Fibroblast of lung (primary cell): Measurements from ENCODE around the gene MAP2K5. TPM values are rescaled to one million over a fixed set of nuclear protein-coding genes. Genes with fewer than 3 reads are reported as not detected.

Source experiments
- DNase-seq, 2 donors: peaks; one replicate each; pipeline versions ENCODE4 v3.0.0 to v3.0.0-alpha.2; 2010; ENCODE audit warnings: low read depth in 2 of 2
- H2AFZ ChIP-seq: 2 replicates; pipeline ENCODE4 v1.5.1; 2012; ENCODE audit warnings: low read length, control low read depth, inconsistent platforms
- H3K27ac ChIP-seq: 2 replicates; pipeline ENCODE4 v1.5.1; 2011; ENCODE audit warnings: low read length, control low read depth; ENCODE audit not compliant: insufficient read depth
- H3K27me3 ChIP-seq: 2 replicates; pipeline ENCODE4 v1.5.1; 2011; ENCODE audit warnings: mild to moderate bottlenecking, low read length; ENCODE audit not compliant: control insufficient read depth, insufficient read depth
- H3K36me3 ChIP-seq: 2 replicates; pipeline ENCODE4 v1.5.1; 2011; ENCODE audit warnings: low read length; ENCODE audit not compliant: control insufficient read depth, insufficient read depth
- H3K4me1 ChIP-seq: 2 replicates; pipeline ENCODE4 v1.5.1; 2011; ENCODE audit warnings: low read length; ENCODE audit not compliant: control insufficient read depth, insufficient read depth; ENCODE audit errors: extremely low read depth
- H3K4me2 ChIP-seq: 2 replicates; pipeline ENCODE4 v1.5.1; 2011; ENCODE audit warnings: low read length, control low read depth; ENCODE audit not compliant: insufficient read depth; ENCODE audit errors: extremely low read depth
- H3K4me3 ChIP-seq, 4 experiments: fragments of 200-600 bp in 1 of 4; sonication (generic) in 1 of 4; replicated peaks in 1 of 4; 2 replicates each; pipeline ENCODE4 v1.5.1; 2011 to 2016; ENCODE audit warnings: low read length in 4 of 4, low read depth in 3 of 4, mild to moderate bottlenecking in 3 of 4, control low read depth in 2 of 4, inconsistent platforms in 1 of 4, mixed read lengths in 1 of 4; ENCODE audit not compliant: insufficient read depth in 1 of 4; ENCODE audit errors: control extremely low read depth in 1 of 4
- H3K79me2 ChIP-seq: 2 replicates; pipeline ENCODE4 v1.5.1; 2012; ENCODE audit warnings: mild to moderate bottlenecking, low read length, inconsistent platforms; ENCODE audit not compliant: control insufficient read depth, insufficient read depth
- H3K9ac ChIP-seq: 2 replicates; pipeline ENCODE4 v1.5.1; 2011; ENCODE audit warnings: mild to moderate bottlenecking, low read length, control low read depth; ENCODE audit not compliant: insufficient read depth
- H3K9me3 ChIP-seq: 2 replicates; pipeline ENCODE4 v1.5.1; 2012; ENCODE audit warnings: low read depth, low read length; ENCODE audit not compliant: control insufficient read depth, insufficient read depth
- H4K20me1 ChIP-seq: 2 replicates; pipeline ENCODE4 v1.5.1; 2011; ENCODE audit warnings: low read length; ENCODE audit not compliant: control insufficient read depth, insufficient read depth; ENCODE audit errors: extremely low read depth
- EZH2 ChIP-seq: IDR thresholded peaks from 2 replicates; pipeline ENCODE4 v1.5.1; 2012; ENCODE audit warnings: low read length, control low read depth, mild to moderate bottlenecking; ENCODE audit errors: missing control alignments
- polyA plus RNA-seq, 2 donors: library from polyadenylated mRNA; depleted of rRNA in 1 of 2; stranded (reverse) in 1 of 2; unstranded in 1 of 2; fragments of >200 nt; gene quantifications; 2 replicates each; pipeline ENCODE4 v1.2.1, GENCODE V29; 2011 to 2012; ENCODE audit warnings: missing spikeins in 1 of 2
- total RNA-seq: library from RNA; depleted of rRNA; stranded (reverse); fragments of >200 nt; gene quantifications from 2 replicates; pipeline ENCODE4 v1.2.1, GENCODE V29; 2014
- TF ChIP-seq, protein P1 (sequence below), 2 donors: IDR thresholded peaks in 1 of 2; conservative IDR thresholded peaks in 1 of 2; 1 replicate in 1 of 2; 2 replicates in 1 of 2; pipeline ENCODE4 v1.5.1; 2011 to 2012; ENCODE audit warnings: low read length in 2 of 2, control low read depth in 1 of 2, inconsistent platforms in 1 of 2, low read depth in 1 of 2, mild to moderate bottlenecking in 1 of 2

The MAP2K5 gene
- total and polyA plus RNA-seq, 2 donors (not counting 1 experiment from before 2014, with no cell fraction given): 5.7 to 10.2 TPM

DNA sequence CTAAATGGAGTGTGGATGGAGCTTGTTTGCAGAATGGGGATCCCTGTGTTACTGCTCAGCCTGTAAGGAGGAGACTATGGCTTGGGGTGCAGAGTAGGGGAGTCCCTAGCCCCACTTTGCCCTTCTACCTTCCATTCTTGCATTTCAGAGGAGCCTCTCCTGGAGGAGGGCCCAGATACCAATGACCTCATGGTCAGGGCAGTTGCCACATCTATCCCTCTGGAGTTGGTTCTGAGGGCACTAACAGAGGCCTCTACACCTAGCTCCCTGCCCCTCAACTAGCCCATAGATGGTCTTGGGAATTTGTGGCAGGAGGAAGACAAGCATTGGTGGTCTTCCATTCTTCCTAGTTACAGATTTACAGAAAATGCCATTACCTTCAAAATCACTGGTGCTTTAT is 288.9 kb downstream of the MAP2K5 start:
- no peaks in the 10 kb centered on the region for H3K9me3 ChIP-seq
- H4K20me1 ChIP-seq: no peaks in the 10 kb centered on the region
- H3K79me2 ChIP-seq: no peaks in the 10 kb centered on the region
- H3K27me3 ChIP-seq: peaks cover 86% of the 10 kb centered on the region
- H3K4me3 ChIP-seq: no peak overlapping the region
- H3K27ac ChIP-seq: no peak overlapping the region
- no peak overlapping the region for H2AFZ ChIP-seq
- no peak overlapping the region for H3K4me2 ChIP-seq
- no peaks in the 10 kb centered on the region for H3K36me3 ChIP-seq
- no peak for TF ChIP-seq EZH2
- TF ChIP-seq, protein P1, sequence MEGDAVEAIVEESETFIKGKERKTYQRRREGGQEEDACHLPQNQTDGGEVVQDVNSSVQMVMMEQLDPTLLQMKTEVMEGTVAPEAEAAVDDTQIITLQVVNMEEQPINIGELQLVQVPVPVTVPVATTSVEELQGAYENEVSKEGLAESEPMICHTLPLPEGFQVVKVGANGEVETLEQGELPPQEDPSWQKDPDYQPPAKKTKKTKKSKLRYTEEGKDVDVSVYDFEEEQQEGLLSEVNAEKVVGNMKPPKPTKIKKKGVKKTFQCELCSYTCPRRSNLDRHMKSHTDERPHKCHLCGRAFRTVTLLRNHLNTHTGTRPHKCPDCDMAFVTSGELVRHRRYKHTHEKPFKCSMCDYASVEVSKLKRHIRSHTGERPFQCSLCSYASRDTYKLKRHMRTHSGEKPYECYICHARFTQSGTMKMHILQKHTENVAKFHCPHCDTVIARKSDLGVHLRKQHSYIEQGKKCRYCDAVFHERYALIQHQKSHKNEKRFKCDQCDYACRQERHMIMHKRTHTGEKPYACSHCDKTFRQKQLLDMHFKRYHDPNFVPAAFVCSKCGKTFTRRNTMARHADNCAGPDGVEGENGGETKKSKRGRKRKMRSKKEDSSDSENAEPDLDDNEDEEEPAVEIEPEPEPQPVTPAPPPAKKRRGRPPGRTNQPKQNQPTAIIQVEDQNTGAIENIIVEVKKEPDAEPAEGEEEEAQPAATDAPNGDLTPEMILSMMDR (conservative IDR thresholded peaks at IDR 0.05 in 1 of 2, IDR thresholded peaks at IDR 0.05 in 1 of 2; ENCODE audit: low read depth in 1 of 2, low read length in 2 of 2): no peak
- no peak overlapping the region for H3K9ac ChIP-seq
- DNase-seq: no peak
- peaks cover 4% of the 10 kb centered on the region for H3K4me1 ChIP-seq

DNA sequence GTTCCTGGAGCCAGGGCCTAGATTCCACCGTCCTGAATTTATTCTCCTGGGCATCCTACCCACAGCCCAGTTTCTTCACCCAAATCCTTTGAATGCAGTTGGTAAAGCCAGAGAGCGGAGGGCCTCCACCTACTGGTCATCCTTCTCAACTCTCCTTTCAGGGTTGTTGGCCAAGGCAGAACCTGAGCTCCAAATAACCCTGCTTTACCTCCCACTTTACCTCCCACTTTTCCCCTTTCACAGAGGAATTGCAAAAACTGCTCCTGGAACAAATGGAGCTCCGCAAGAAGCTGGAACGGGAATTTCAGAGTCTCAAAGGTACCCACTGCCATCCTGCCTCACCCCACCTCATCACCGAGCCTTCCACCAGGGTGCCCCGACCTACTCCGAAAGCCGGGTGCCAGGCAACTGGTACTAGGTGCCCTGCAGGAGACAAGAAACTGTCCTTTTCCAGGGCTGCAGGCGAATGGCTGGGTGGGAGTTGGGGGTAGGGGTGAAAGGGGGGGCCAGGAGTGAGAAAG is 289.6 kb downstream of the MAP2K5 start:
- peaks cover 83% of the 10 kb centered on the region for H3K27me3 ChIP-seq
- DNase-seq: peak in 1 of 2 donors; percentile 41
- peak; percentile 74 for TF ChIP-seq EZH2
- TF ChIP-seq, protein P1 (conservative IDR thresholded peaks at IDR 0.05 in 1 of 2, IDR thresholded peaks at IDR 0.05 in 1 of 2; ENCODE audit: low read depth in 1 of 2, low read length in 2 of 2): peak; percentile 33 to 36

DNA sequence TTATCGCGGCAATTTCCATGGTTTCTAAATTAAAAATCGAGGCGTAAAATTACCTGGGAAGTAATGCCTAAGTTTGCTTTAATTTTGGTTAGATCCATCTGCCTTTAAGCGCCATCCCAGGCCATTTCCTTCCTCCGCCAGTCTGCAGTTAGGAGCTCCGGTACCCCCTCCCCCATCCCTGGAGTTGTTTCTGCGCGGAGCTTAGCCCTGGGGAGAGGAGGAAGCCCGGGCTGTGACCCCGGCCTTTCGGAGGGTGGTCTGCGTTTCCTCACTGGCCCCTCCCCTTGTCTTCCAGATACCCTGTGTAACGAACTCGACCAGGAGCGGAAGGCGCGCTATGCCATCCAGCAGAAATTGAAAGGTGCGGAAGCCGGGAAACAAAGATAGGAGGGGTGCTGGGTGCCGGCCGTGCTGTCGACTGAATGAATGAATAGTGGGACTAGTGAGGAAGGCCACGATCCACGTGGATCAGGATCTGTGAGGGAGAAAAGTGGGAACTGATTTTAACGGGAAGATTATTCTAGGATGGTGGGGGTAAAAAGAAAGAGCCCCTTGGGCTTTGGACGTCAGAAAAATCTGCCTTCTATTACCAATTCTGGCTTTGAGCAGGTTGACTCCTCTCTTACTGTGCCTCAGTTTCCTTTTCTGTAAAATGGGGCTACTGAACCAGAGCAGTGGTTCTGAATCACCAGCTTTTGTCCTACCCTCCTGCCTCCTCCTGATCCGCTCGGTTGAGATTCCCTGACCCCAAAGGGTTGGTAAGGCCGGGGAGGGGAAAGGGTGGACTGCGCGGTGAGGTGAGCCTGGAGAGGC is 290.6 kb downstream of the MAP2K5 start:
- H3K9ac ChIP-seq: no peak overlapping the region
- no peaks in the 10 kb centered on the region for H3K9me3 ChIP-seq
- peaks cover 82% of the 10 kb centered on the region for H3K27me3 ChIP-seq
- H3K36me3 ChIP-seq: no peaks in the 10 kb centered on the region
- peak overlapping the region in 2 of 4 experiments; percentile 8 to 9 for H3K4me3 ChIP-seq
- peak overlapping the region; percentile 21 for H3K4me2 ChIP-seq
- peaks cover 4% of the 10 kb centered on the region for H3K4me1 ChIP-seq
- TF ChIP-seq EZH2: peak; percentile 37
- TF ChIP-seq, protein P1 (conservative IDR thresholded peaks at IDR 0.05 in 1 of 2, IDR thresholded peaks at IDR 0.05 in 1 of 2; ENCODE audit: low read depth in 1 of 2, low read length in 2 of 2): no peak
- no peak overlapping the region for H2AFZ ChIP-seq
- H4K20me1 ChIP-seq: no peaks in the 10 kb centered on the region
- no peak overlapping the region for H3K27ac ChIP-seq
- no peaks in the 10 kb centered on the region for H3K79me2 ChIP-seq
- no peak for DNase-seq

More for the DNA sequence above, 289.6 kb downstream of the MAP2K5 start:
- H3K4me2 ChIP-seq: no peak overlapping the region
- no peak overlapping the region for H3K9ac ChIP-seq
- peaks cover 4% of the 10 kb centered on the region for H3K4me1 ChIP-seq
- no peak overlapping the region for H3K4me3 ChIP-seq
- H3K79me2 ChIP-seq: no peaks in the 10 kb centered on the region
- no peaks in the 10 kb centered on the region for H3K36me3 ChIP-seq
- no peak overlapping the region for H2AFZ ChIP-seq
- no peaks in the 10 kb centered on the region for H3K9me3 ChIP-seq
- no peaks in the 10 kb centered on the region for H4K20me1 ChIP-seq
- H3K27ac ChIP-seq: no peak overlapping the region
